BE2C (cell line): ENCODE results near the gene CYP39A1.

Experiments
- DNase-seq: peaks from one replicate; pipeline ENCODE4 v3.0.0-alpha.2; 2020
- H3K27me3 ChIP-seq: fragments of 250-450 bp; sonication (Bioruptor Pico); 2 replicates; pipeline ENCODE4 v1.5.1; 2020; ENCODE audit warnings: mild to moderate bottlenecking
- H3K36me3 ChIP-seq: fragments of 250-450 bp; sonication (Bioruptor Pico); 2 replicates; pipeline ENCODE4 v1.5.1; 2020; ENCODE audit warnings: mild to moderate bottlenecking
- H3K4me1 ChIP-seq: fragments of 250-450 bp; sonication (Bioruptor Pico); 2 replicates; pipeline ENCODE4 v1.5.1; 2020
- H3K4me3 ChIP-seq: 2 replicates; pipeline ENCODE4 v1.5.1; 2011; ENCODE audit warnings: low read depth, low read length
- H3K9me3 ChIP-seq: fragments of 250-450 bp; sonication (Bioruptor Pico); 2 replicates; pipeline ENCODE4 v1.5.1; 2020
- TF ChIP-seq, protein P1 (sequence below): IDR thresholded peaks from 2 replicates; pipeline ENCODE4 v1.5.1; 2012; ENCODE audit warnings: mild to moderate bottlenecking, low read depth, low read length

Gene CYP39A1

DNA sequence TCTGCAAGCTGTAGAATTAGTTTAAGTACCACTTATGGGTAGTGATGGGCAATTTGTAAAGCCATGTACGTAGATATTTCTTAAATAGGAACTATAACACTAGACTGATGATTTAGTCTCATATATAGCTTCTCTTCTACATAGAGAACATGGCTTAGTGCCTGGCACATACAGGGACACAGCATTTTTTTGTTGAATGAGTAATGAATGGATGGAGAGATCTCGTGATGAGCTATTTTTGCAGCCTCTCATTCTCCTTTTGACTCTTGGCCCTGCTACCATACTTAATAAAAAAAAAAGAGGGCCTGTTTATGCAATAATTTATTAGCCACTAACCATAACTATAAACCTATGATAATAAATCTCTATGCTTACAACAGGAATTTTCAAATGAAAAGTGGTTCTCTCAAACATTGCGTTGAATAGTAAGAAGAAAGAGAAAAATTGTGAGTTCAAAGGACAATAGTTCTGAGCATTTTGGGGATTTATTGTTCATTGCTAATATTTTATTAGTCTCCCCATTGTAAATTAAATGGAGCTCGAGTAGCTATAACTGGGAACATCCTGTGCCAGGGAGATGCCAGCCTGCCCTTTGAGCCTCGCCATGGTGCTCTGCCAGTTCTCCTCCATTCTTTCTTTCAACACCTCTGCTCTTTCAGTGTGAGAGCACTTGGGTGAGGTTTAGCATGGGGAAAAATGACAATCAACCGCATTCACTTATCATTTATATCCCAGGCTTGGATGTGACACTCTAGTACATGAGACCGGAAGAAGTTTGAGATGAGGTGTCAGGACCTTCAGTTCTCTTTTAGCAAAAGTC is 146.7 kb downstream of the CYP39A1 start:
- H3K36me3 ChIP-seq, result no peaks in the 10 kb centered on the region
- TF ChIP-seq, protein P1, sequence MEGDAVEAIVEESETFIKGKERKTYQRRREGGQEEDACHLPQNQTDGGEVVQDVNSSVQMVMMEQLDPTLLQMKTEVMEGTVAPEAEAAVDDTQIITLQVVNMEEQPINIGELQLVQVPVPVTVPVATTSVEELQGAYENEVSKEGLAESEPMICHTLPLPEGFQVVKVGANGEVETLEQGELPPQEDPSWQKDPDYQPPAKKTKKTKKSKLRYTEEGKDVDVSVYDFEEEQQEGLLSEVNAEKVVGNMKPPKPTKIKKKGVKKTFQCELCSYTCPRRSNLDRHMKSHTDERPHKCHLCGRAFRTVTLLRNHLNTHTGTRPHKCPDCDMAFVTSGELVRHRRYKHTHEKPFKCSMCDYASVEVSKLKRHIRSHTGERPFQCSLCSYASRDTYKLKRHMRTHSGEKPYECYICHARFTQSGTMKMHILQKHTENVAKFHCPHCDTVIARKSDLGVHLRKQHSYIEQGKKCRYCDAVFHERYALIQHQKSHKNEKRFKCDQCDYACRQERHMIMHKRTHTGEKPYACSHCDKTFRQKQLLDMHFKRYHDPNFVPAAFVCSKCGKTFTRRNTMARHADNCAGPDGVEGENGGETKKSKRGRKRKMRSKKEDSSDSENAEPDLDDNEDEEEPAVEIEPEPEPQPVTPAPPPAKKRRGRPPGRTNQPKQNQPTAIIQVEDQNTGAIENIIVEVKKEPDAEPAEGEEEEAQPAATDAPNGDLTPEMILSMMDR, result no peak
- no peaks in the 10 kb centered on the region for H3K27me3 ChIP-seq
- H3K4me1 ChIP-seq, result no peaks in the 10 kb centered on the region
- no peak for DNase-seq
- no peak overlapping the region for H3K4me3 ChIP-seq
- H3K9me3 ChIP-seq, result no peaks in the 10 kb centered on the region

- Histone ChIP-seq H3K27me3 (no peaks in the 10 kb centered on the region), H3K36me3 (no peaks in the 10 kb centered on the region), H3K4me1 (no peaks in the 10 kb centered on the region), H3K4me3 (no peak overlapping the region), H3K9me3 (no peaks in the 10 kb centered on the region)
- TF ChIP-seq, protein P1, result no peak
- DNase-seq, result no peak
Measured at GRCh38 chr6:46504242-46504641, 148.4 kb downstream of the CYP39A1 start.

DNA sequence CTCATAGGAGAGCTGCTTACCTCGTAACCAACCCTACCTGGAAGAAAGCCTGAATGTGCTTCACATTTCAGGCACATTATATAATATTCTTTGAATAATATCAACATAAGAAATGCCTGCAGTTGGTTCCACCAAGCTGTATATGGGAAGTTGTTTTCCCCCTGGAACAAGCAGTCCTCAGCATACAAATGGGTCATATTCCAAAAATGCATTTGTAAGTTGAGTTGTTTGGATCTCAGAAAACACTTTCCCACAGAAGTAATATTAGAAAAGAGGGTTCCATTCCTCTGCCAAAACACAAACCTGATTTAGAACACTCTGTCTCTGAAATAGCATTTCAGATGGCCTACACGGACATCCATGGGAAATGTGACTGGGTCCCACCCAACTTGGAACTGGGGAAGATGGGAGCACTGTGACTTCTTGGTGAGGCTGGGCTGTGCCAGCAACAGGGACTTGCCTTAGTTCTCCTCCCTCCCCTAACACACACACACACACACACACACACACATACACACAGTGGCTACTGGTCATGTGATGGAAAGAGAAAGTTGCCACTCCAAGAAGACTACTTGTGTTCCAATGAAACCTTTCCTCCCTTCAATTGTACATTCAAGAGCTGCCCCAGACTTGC is 150.0 kb downstream of the CYP39A1 start:
- DNase-seq, result no peak
- no peaks in the 10 kb centered on the region for H3K9me3 ChIP-seq
- no peak overlapping the region for H3K4me3 ChIP-seq
- no peaks in the 10 kb centered on the region for H3K27me3 ChIP-seq
- H3K4me1 ChIP-seq, result no peaks in the 10 kb centered on the region
- no peaks in the 10 kb centered on the region for H3K36me3 ChIP-seq
- TF ChIP-seq, protein P1, result no peak

- no peaks in the 10 kb centered on the region for H3K27me3 ChIP-seq
- no peak overlapping the region for H3K4me3 ChIP-seq
- no peak for DNase-seq
- no peaks in the 10 kb centered on the region for H3K4me1 ChIP-seq
- no peaks in the 10 kb centered on the region for H3K9me3 ChIP-seq
- TF ChIP-seq, protein P1, result no peak
- H3K36me3 ChIP-seq, result no peaks in the 10 kb centered on the region
Measured at GRCh38 chr6:46501136-46502089, 151.2 kb downstream of the CYP39A1 start.

DNA sequence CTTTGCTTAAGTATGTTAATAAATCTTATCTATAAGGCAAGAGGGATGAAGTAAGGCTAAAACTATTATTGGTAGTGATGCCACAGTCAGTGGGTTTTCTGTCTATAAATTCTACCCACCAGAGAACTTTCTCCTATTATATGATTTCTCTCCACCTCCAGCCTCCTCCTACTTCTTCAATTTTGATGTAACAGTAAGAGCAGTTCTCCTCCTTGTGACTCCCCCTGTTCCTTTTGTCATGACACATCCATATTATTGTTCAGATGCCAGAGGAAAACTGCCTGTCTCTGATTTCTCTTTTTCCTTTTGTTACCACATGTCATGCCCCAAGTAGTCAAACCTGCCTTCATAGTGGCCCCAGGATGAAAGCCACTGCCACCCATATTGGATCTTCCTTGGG is 152.2 kb downstream of the CYP39A1 start:
- Histone ChIP-seq H3K9me3 (no peaks in the 10 kb centered on the region), H3K4me3 (no peak overlapping the region), H3K36me3 (no peaks in the 10 kb centered on the region), H3K4me1 (no peaks in the 10 kb centered on the region), H3K27me3 (no peaks in the 10 kb centered on the region)
- DNase-seq, result no peak
- TF ChIP-seq, protein P1, result no peak
